ENCODE measurements around the gene MSANTD2. TPM values are rescaled to one million over a fixed set of nuclear protein-coding genes. Genes with fewer than 3 reads are reported as not detected.

The MSANTD2 gene
- total and polyA plus RNA-seq, 2 of the 4 experiments (the other 2 are of a cell fraction): 5.0 to 6.0 TPM

DNA sequence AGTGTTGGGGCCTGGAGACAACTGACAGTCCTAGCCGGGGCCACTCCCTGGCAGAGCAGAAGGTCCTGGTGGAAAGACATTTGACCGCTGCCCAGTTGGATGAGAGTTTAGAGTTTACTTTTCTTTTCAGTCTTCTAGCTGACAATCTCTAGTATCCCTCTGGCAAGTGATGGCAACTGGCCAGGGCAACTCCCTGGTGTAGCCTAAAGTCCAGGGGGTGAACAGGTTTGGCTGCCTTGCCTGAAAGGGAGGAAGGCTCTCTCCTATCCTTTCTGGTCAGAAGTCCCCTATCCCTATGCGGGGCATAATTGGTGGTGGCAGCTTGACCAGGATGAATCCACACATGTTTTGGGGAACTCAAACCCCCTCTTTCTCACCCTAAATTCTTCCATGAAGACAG lies 16.8 kb upstream of the MSANTD2 start:
- no peak overlapping the region for H3K4me3 ChIP-seq (ENCODE audit: insufficient read depth, low read depth, low read length)
- H3K36me3 ChIP-seq (ENCODE audit: control insufficient read depth, insufficient read depth, low read length): no peaks in the 10 kb centered on the region
- H2AFZ ChIP-seq (replicated peaks; ENCODE audit: low read length, poor library complexity): no peak overlapping the region
- H2AK5ac ChIP-seq (ENCODE audit: low read depth, low read length): no peak overlapping the region
- ATAC-seq (ENCODE audit: low read depth) (no peak), DNase-seq (no peak)
- no peak overlapping the region for H2BK120ac ChIP-seq (ENCODE audit: low read depth, low read length)
- WGBS, 2 experiments (ENCODE audit: extremely low coverage in 2 of 2, insufficient read length in 1 of 2): no CpG with 5 or more reads among the region's 3 CpGs
- peaks cover 42% of the 10 kb centered on the region for H3K27me3 ChIP-seq (ENCODE audit: control insufficient read depth, insufficient read depth, low read length)
- BruUV-seq (replicated peaks): no TSS peak
- H3K9me1 ChIP-seq (ENCODE audit: insufficient read depth, low read length): no peaks in the 10 kb centered on the region
- H3K4me2 ChIP-seq (ENCODE audit: low read depth, low read length): no peak overlapping the region
- no peak overlapping the region for H2BK20ac ChIP-seq (ENCODE audit: low read depth, low read length)
- ChIA-PET POLR2A (ENCODE audit: unreplicated experiment) (no interaction called here), CTCF (no interaction called here)
- H3K4me1 ChIP-seq (ENCODE audit: control insufficient read depth, insufficient read depth, low read length): no peaks in the 10 kb centered on the region
- no peak overlapping the region for H3K9ac ChIP-seq (ENCODE audit: low read depth, low read length)
- H4K20me1 ChIP-seq (ENCODE audit: insufficient read depth, low read length): no peaks in the 10 kb centered on the region
- no peak overlapping the region for H3K18ac ChIP-seq (ENCODE audit: low read depth, low read length)
- in situ Hi-C loops (cut with MboI; ENCODE audit: low sequenced_read_pairs) (loop anchor here (25.0 kb wide), 1 partner anchor 405 kb away; the partner anchor contains the start of gene OR8B4), dilution Hi-C loops (cut with HindIII; ENCODE audit: low sequenced_read_pairs, unreplicated experiment) (no loop called here), intact Hi-C loops (cut with micrococcal nuclease) (no loop called here)
- no peak overlapping the region for H3K27ac ChIP-seq (ENCODE audit: insufficient read depth, low read length)
- H3K9me3 ChIP-seq (ENCODE audit: control insufficient read depth, insufficient read depth, low read length): peaks cover 2% of the 10 kb centered on the region; the same call in 1 of the 2 replicates
- no peak overlapping the region for H4K5ac ChIP-seq (ENCODE audit: low read depth, low read length)
- TF ChIP-seq, protein P1, sequence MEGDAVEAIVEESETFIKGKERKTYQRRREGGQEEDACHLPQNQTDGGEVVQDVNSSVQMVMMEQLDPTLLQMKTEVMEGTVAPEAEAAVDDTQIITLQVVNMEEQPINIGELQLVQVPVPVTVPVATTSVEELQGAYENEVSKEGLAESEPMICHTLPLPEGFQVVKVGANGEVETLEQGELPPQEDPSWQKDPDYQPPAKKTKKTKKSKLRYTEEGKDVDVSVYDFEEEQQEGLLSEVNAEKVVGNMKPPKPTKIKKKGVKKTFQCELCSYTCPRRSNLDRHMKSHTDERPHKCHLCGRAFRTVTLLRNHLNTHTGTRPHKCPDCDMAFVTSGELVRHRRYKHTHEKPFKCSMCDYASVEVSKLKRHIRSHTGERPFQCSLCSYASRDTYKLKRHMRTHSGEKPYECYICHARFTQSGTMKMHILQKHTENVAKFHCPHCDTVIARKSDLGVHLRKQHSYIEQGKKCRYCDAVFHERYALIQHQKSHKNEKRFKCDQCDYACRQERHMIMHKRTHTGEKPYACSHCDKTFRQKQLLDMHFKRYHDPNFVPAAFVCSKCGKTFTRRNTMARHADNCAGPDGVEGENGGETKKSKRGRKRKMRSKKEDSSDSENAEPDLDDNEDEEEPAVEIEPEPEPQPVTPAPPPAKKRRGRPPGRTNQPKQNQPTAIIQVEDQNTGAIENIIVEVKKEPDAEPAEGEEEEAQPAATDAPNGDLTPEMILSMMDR (conservative IDR thresholded peaks at IDR 0.05; ENCODE audit: low read depth, low read length): no peak
- H2BK5ac ChIP-seq (ENCODE audit: low read depth, low read length, poor library complexity, severe bottlenecking): no peak overlapping the region
- no peaks in the 10 kb centered on the region for H3K79me1 ChIP-seq (ENCODE audit: low read depth in 1 of 2, low read length in 2 of 2)
- no peak overlapping the region for H3K56ac ChIP-seq (ENCODE audit: extremely low read depth, insufficient read depth, low read length)
- no peak overlapping the region for H2AK9ac ChIP-seq (replicated peaks; ENCODE audit: low read depth, low read length, poor library complexity)
- H3K14ac ChIP-seq (replicated peaks; ENCODE audit: low read depth, low read length): no peak overlapping the region
- H2BK15ac ChIP-seq (ENCODE audit: low read depth, low read length): no peak overlapping the region
- H3K4ac ChIP-seq (ENCODE audit: low read depth, low read length): no peak overlapping the region
- H4K91ac ChIP-seq (ENCODE audit: insufficient read depth, low read depth, low read length): no peak overlapping the region
- H4K8ac ChIP-seq (ENCODE audit: low read depth in 2 of 2, low read length in 2 of 2): no peak overlapping the region
- no peak overlapping the region for H3K23ac ChIP-seq (ENCODE audit: low read depth, low read length)
